Stimulated activated CD8-positive, alpha-beta memory T cell treated with anti-CD3 and anti-CD28 coated beads, Interleukin-7, amount 100 ng/mL, for 48 hours (primary cell): Measurements from ENCODE around the gene BCAS3.

Experiments
- DNase-seq, 2 donors: peaks; one replicate each; pipeline ENCODE4 v3.0.0-alpha.2; 2020; ENCODE audit warnings: low read depth in 1 of 2; ENCODE audit errors: extremely low read depth in 1 of 2

Gene BCAS3

DNA sequence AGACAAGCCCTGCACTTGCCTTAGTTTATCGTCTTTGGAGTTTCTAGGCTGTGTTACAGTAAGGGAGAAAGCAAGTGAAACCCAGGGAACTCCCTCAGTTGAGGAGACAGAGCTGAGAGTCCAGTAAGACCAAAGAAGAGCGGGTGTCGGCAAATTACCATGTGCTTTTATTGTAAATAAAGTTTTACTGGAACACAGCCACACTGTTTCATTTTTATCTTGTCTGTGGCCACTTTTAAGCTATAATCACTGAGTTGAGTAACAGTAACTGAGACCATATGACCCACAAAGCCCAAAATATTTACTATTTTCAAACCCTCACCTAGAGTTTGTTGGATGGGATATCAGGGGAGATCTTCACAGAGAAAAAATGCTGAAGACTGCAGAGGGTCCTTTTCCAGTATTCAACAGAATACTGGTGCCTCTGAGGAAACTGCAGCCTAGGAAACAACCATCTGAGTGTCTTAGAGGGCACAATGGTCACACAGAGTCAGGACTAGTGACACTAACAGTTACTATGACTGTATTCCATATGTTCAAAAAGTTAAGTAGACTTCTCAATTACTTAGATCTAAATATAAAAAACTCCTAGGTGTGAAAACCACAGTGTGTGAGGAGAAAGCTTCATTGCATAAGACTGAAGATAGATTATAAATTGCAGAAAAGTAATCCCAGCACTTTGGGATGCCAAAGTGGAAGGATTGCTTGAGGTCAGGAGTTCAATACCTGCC is 370.9 kb downstream of the BCAS3 start:
- no peak for DNase-seq

DNA sequence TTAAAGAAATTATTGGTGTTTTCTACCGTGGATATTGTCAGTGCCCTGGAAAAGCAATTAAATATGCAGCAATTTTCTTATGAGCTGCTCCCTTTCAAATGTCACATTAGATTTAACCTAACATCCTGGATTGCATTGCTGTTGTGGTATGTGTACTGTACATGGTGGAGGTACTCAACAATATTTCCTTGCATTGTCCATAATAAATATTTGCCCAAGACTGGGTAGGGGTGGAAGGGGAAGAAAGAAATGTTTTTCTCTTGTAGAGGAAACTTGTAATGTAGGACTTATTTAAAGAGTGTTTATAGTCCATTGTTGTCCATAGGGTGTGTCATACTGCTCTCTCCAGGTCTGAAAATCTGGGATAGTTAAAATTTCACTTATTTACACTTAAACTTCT is 375.8 kb downstream of the BCAS3 start:
- no peak for DNase-seq

DNA sequence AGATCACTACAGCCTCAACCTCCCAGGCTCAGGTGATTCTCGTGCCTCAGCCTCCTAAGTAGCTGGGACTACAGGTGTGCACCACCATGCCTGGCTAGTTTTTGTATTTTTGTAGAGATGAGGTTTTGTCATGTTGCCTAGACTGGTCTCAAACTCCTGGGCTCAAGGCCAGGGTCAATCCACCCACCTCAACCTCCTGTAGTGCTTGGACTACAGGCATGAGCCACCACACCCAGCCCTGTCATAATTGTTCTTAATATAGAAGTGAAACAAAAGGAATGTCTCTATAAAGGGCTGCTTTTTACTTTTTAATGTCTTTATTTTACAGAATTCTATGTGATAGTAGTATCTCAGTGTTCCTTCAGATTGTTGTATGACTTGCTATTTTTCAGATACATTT is 376.8 kb downstream of the BCAS3 start:
- DNase-seq, result no peak

DNA sequence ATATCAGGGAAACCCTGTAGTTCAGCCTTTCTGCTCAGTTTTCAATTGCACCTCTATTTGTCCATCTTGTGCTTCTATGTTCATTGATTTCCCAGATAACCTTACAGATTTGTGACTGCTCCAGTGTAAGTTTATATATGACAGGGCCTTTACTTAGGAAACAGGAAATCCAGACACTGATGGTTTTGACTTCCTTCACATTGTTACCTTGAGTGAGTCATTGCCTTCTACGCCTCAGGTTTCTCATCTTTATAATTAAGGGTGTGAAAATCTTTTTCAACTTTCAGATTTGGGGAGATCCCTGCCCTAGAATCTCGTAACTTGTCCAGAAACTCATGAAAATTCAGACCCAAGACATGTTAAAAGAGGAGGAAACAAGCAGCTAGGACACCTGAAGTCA is 379.6 kb downstream of the BCAS3 start:
- no peak for DNase-seq

DNA sequence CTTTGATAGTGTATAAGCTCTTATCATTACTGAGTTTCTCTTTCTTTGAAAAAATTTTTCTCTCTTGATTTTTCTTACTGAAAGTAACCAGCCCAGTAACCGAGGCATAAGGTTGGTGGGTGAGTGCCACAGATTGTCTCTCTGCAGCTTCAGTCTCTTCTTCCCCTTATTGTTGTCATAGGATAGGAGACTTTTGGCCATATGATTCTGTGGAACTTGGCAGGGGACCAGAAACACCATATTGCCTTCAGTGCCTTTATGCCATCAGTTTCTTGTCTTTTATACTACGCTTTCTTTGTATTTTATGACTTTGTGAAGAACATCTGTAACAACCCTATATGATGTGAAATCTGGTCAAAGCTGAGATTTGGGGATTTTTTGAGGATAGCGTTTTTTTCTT is 380.4 kb downstream of the BCAS3 start:
- DNase-seq, result no peak

DNA sequence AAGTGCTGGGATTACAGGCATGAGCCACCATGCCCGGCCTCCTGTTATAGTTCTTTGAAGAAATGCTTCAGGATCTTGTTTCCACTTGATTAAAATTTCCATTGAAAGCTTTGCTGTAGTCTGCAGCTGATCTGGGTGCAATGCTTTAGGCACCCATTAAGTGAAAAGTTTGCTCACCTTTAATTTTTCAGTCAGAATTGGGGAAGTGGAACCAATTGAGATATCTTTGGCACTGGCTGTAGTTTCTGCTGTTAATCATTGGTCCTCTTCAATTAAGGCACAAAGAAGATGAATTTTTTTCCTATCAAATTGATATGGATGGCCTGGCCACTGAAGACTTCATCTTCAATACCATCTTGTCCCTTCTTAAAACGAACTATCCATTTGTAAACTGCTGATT is 385.9 kb downstream of the BCAS3 start:
- DNase-seq, result no peak

DNA sequence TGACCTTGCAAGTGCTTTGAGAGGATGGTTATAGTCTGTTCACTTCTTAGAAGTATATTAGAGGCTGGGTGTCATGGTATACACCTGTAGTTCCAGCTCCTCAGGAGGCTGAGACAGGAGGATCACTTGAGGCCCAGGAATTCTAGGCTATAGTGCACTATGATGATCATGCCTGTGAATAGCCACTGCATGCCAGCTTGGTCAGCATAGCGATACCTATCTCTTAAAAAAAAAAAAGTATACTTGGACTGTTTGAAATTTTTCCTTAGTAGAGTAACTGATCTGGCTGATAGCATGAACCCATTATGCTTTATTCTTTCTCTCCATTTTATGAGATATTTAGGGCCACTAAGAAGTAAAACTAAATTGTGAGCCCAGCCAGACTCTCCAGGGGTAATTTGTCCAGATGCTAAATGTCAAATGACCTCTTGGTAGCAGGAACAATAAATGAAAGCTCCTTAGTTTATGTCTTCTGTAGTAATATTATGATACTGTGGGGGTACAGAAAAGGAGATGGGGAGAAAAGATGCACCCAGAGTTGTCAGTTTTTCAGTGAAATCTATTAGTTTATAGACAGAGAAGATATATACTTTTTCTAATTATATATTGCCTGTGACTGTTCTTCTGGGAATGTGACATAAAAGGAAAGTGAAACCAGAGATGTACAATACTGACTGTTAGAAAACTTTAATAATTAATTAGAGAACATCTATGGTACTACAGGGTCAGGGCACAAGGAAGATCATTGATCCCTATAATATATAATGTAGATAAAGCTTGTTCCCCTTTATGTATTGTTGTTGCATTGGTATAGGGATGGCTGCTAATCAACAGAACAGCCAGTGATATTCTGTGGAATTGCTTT is 386.7 kb downstream of the BCAS3 start:
- no peak for DNase-seq

DNA sequence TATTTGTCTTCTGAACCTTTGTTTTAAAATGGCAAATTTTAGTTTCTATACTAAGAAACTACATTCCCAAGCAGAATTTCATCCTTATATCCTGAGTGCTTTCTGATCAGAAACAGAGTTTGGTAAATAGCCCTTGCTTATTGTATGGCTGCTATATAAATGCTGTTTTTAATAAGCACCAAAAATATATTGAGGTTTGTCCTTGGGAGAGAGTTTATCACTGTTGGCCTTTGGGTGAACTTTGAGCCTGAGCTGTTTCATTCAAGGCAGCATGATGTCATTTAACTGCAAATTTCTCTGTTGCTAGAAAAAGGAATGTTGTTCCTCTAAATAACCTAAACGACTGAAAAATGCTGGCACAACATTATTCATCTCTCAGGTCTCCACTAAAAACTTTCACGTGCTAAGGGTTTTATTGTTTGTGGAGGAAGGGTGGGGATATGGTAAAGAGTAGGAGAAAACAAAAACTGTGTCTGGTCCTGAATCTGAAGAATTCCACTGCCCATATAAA is 387.7 kb downstream of the BCAS3 start:
- no peak for DNase-seq

DNA sequence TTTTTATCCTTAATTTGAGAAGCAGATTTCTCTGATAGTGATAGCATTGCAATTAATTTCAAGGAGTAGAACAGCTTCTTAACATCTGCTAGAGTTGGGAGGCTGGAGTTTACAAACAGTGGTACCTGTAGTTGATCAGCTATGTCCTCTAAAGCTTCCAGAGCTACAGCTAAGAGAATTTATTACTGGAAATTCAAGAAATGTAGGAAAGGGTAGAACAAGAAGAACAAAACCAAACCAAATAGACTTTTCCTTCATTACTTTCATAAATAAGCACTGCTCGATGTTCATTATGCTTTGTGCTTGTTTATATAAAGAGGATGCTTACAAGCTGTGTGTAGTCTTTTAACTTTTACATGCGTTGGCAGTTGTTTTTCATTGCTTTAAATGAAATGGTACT is 388.4 kb downstream of the BCAS3 start:
- DNase-seq, result no peak

DNA sequence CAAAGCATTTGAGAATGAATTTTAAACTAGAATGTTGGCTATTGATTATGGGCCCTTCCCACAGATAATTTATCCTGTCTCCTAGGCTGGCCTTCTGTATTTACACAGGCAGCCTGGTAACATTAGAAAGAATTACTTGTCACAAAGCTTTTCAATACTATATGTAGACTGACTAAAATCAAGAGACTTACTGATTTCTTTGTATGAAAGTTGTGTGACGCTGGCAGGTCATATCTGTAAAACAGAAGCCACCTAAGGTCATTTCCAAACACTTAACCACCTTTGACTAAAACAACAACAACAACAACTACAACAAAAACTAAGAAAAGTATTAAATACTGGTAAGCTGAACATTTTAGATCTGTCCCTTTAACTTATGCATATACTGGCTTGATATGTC is 393.0 kb downstream of the BCAS3 start:
- no peak for DNase-seq

DNA sequence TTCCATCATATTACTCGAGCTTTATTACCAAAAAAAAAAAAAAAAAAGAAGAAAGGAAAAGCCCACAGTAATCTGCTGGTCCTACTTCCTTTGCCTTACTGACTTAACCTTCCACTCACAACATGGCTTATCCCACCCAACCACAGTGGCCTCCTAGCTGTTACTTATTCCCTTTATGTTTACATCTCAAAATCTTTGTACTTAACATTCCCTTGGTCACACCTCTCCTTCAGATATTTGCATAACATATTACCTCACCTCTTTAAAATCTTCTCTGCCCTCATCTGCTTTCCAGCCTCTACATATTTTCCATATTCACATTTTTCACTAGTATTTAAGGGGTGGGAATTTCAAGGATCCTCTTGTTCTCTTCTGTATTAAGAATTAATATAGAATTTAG is 395.0 kb downstream of the BCAS3 start:
- no peak for DNase-seq

DNA sequence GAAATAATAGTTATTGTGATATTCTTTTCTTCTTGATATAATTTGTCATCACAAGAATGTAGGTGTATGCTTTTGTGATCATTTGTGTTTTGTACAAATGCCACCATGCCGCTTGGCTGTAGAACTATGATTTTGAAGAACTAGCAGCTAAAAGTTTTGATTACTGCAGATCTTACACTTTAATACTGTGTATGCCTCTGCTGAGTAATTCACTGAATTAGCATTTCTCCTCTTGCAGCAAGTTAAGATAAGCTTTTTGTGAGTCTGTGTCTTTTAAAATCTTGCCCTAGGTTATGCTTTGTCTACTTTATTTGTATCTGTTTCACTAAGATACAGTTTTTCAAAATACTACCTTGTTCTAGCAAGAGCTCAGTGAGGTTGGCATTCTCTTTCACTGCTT is 395.5 kb downstream of the BCAS3 start:
- no peak for DNase-seq

DNA sequence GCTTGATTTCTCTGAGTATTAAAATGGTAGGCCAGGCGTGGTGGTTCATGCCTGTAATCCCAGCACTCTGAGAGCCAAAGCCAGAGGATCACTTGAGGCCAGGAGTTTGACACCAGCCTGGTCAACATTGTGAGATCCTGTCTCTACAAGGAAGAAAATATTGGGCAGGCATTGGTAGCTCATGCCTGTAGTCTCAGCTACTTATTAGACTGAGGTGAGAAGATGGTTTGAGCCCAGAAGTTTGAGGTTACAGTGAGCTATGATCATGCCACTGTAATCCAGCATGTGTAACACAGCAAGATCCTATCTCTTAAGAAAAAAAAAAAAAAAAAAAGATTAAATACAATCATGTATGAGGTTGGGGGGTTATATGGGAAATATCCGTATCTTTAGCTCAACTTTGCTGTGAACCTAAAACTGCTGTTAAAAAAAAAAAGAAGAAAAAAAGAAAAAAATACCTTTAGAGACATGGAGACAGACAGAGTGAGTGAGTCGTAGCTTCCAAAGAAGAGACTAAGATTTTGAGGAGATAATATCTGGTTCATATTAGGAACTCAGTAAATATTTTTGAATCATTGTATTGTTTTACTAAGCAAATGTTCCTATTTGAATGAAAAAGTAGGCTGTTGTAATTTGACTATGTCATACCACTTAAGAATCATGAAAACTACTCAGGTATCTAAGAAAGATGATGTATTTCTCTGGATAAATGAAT is 396.3 kb downstream of the BCAS3 start:
- no peak for DNase-seq

DNA sequence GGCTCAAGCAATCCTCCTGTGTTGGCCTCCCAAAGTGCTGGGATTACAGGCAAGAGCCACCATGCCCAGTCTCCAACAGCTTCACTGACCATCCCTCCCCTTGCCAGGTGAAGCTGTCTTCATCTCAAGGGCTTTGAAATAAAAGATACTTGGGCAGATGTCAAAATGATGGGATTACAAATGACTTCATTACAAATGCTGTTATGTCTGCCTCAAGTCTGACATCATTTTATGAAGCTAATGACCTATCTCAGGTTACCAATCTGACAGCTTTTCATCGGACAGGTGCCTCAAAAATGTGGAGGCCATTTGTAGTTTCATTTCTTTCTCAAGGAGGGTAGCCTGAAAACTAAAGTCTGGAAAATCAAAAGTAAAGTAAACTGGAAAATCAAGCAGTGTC is 398.3 kb downstream of the BCAS3 start:
- no peak for DNase-seq

DNA sequence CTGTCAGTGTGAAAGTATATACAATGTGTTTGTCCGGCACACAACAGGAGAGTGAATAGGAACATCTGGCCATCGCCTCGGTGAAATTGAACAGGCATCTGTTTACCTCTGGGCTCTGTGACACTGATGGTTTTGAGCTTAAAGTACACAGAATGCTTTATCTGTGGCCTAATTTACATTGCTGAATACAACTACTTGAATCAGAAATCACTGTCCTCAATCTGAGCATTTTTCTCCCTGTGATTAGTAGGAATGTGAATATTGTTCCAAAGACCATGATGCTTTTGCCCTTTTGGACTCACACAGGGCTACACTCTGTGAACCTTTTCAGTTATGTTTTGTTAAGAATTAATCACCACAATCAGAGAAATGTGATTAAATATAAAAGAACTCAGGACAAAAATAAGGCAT is 399.0 kb downstream of the BCAS3 start:
- no peak for DNase-seq

DNA sequence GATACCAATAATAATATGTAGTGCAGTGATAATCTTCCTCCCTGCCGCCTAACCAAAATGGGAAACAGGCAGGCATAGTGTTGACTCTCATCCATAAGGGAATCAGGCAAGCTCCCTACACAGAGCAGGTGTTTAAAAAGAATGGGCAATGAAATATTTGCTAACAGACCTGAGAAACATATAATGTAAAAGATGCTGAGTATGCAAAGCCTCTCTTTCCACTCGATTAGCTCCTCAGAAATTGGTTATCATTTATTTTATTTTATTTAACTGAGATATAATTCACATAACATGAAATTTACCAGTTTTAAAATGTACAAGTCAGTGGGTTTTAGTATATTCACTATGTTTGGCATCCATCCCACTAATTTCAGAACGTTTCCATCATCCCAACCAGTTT is 404.3 kb downstream of the BCAS3 start:
- no peak for DNase-seq

DNA sequence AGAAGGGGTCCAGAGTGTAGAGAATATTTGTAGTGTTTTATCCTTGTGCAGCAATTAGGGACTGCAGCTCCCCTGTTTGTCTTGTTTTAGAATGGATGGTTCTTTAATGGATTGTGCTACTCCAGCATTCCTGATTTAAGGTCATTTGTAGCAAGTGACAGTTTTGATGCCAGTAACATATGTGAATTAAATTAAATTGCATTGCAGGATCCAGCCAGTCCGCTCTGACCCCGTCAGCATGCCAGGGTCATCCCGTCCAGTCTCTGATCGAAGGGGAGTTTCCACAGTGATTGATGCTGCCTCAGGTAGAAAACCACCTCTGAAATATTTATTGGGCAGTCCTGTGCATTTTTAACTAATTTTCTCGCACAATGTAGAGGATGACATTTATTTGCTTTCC is 406.6 kb downstream of the BCAS3 start:
- no peak for DNase-seq

DNA sequence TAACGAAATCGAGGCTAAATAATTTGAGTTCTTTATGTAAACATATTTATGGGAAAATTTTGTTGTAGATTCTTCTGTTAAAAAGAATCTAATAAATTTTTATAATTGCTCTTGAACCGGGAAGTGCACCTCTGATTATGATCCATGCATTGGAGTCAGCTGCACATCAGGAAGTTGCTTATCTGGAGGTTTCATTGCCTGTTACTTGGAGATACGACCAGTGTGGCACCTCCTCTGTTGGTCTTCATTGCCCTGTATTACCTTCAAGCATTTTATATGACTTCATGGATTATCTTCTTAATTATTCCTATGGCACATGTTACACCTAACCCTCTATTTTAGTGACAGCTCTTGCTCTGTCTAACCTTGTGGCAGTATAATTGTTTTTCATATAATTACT is 409.4 kb downstream of the BCAS3 start:
- no peak for DNase-seq

DNA sequence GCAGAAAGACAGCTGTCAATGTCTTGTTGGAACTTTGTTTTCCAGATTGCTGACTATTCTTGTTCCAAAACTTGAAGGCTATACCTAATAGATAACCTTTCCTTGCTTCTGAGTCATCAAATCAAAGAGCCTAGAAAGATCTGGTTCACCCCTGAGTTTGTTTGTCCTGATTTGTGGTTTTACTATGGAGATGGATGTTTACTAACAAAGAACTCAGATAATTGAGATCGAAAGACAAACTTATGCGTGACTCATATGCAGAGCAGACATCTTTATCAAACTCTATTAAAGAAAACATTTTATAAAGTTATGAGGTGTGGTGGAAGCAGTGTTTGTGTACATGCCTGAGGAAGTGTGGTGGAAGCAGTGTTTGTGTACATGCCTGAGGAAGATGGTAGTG is 410.9 kb downstream of the BCAS3 start:
- DNase-seq, result no peak

DNA sequence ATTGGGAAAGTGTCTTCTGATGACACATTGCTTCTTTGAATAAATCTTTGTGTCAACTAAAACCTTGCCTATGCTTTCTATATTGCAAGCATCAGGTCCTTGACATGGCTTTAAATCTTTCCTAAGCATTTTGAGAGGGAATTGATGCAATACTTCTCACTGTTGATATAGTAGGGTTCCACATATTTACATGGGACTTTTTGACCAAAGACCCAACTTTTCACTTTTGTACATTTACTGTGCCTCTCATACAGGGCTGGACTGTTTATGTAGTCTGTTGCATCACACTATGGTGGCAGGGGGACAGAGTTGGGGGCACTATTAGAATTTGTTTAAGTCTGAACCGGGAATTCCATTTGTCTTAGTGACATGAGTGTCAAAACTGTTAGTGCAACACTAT is 413.4 kb downstream of the BCAS3 start:
- DNase-seq, result no peak

DNA sequence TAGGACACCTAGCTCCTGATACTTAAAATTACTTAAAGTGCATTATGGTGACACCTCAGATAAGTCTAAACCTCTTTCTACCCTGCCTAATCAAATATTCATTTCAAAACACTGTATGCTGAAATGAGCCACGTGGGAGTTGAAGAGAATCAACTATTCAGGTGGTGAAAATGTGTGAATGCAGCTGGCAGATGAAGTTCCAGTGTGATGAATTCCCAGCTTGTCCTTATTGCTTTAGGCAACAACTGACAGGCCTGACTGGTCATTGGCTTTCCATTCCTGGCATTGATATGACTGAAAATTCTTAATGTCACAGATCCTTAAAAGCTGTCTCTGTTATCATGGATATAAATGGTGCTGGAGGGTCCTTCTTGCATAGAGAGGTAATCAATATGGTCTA is 420.1 kb downstream of the BCAS3 start:
- no peak for DNase-seq

DNA sequence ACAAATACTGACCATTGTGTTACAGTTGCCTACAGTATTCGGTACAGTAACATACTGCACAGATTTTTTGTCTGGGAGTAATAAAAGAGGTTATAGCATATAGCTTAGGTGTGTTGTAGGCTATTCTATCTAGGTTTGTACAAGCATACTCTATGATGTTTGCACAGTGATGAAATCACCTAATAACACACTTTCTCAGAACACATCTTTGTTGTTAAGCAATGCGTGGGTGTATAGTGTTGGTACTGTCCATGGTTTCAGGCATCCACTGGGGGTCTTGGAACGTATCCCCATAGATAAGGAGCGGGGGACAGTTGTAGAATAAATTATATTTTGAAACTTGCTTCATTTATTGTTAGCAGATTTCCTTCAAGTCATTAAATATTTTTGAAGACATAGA is 428.7 kb downstream of the BCAS3 start:
- DNase-seq, result no peak
